Stimulated activated CD4-positive, alpha-beta T cell treated with anti-CD3 and anti-CD28 coated beads, Interleukin-1b, Interleukin-23, amount 100 ng/mL, for 4 hours (primary cell): ENCODE measurements around the gene CTSW.

Experiments
- DNase-seq, 2 donors: peaks; one replicate each; pipeline ENCODE4 v3.0.0-alpha.2; 2020; ENCODE audit warnings: low read depth in 2 of 2

CTSW gene

GRCh38 chr11:65867284-65868071, 12.2 kb upstream of the CTSW start:
- DNase-seq, result no peak

DNA sequence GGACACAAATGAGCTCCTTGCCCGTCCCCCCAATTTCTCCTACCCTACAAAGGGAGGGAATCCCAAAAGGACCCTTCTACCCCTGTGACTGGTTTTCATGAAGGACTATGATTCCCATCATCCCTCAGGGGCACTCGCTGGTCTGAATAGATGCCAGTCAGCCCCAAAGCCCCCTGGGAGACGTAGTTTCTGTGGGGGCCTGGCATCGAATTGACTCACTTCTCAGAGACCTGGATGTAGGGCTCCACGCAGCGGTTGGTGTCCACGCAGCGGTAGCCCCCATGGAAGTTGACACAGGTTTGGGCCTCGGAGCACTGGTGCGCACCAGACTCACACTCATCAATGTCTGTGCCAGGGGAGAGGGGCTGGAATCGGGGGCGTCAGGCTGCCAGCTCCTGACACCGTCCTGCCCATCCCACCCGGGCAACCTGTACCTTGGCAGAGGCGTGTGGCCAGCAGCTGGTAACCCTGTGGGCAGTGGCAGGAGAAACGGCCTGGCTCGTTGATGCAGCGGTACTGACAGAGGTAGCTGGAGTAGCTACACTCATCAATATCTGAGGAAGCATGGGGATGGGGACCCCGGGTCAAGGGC, 11.5 kb upstream of the CTSW start:
- no peak for DNase-seq

GRCh38 chr11:65868907-65869306, 10.7 kb upstream of the CTSW start:
- no peak for DNase-seq

GRCh38 chr11:65869643-65870306, 9.9 kb upstream of the CTSW start:
- no peak for DNase-seq

DNA sequence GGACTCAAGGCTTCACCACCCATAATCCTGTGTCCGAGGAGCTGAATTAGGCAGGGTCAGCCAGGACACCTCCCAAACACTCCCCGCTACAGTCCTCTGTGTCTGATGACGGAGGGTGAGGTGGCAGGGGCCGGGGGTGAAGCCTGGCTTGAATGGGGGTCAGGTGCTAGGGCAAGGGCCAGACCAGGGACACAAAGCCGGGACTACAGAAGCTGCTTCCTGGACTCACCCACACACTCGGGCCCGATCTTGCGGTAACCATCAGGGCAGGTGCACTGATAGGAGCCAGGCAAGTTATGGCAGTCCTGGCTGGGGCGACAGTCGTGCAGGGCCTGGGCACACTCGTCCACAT, 9.4 kb upstream of the CTSW start:
- no peak for DNase-seq

- no peak for DNase-seq
Measured at GRCh38 chr11:65870706-65871681, 8.6 kb upstream of the CTSW start.

DNA sequence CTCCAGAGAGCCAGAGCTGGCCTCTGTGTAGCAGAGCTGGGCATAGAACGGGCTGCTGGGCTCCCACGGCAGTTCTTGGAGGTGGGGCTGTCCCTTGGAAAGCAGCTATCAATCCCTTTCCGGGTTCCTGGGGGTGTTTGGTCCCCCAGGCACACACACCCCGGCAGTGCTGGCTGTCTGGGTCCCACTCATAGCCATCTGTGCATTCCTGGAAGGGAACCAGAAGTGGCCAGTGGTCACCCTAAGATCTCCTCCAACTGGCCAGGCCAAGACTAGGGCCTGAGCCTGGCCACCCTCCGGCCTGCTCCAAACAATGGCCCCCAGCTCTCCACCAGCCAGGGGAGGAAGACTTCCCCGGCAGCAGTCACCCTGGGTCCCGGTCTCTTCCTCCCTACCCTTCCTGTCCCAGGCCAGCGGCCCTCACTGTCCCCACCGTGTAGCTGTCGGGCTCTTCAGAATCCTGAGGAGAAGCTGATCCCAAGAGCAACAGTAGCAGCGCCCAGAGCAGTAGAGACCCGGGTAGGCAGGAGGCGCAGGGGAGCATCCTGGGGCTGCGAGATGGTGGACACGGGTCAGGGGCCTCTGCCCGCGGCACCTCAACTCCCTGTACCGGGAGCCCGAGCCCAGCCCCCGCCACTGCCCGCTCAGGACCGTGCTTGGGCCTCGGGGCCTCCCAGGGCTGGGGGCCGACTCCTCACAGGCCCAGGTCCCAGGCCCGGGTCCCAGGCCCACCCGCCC, 7.7 kb upstream of the CTSW start:
- DNase-seq, result no peak

GRCh38 chr11:65872586-65873317, 6.9 kb upstream of the CTSW start, which contains the start of gene EFEMP2:
EFEMP2 (minus strand) TSS chr11:65872800; CDS start chr11:65872354, 446 bp downstream.
- no peak for DNase-seq

GRCh38 chr11:65873318-65874156, 6.1 kb upstream of the CTSW start:
- DNase-seq, result peak; percentile 95 to 98

DNA sequence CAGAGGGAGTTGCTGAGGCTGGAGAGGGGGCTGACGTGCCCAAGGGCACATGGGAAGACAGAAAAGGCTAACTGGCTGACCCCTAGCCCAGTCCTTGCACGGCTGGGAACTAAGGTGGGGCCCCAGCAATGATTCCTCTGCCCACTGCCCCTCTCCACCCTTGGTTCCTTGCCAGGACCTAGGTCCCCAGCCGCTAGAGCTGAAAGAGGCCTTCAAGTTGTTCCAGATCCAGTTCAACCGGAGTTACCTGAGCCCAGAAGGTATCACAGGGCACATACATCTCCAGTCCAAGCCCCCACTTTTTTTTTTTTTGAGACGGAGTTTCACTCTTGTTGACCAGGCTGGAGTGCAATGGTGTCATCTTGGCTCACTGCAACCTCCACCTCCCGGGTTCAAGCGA, 390 bp downstream of the CTSW start:
- DNase-seq, result no peak

DNA sequence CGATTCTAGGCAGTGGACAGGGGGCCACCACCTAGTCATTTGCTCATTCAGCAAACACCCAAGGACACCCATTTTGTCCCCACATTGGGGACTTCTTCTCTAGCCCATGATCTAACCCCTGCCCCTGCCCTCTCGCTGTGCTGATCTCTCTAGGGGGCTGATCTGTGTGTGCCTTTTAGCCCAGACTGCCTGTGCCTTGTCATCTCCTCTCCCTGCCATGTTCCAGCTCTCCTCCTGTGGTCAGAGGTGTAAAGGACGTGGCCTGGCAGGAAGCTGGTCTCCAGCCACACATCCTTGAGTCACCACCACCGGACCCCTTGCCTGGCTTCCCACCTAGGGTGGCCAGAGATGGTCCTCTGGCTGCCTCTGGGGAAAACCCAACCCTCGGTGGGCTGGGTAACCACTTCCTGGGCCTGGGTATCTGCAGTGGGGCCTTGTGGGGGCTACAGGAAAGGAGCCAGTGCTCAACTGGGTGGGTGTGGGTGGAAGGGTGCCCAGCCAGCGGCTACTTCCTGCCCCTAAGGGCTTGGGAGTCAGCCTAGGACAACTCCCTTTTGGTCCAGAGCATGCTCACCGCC, 1.3 kb downstream of the CTSW start:
- no peak for DNase-seq

GRCh38 chr11:65882120-65883057, 2.8 kb downstream of the CTSW start:
- DNase-seq, result no peak

GRCh38 chr11:65883058-65883761, 3.6 kb downstream of the CTSW start:
- DNase-seq, result no peak

- DNase-seq, result no peak
Measured at GRCh38 chr11:65883786-65884715, 4.4 kb downstream of the CTSW start.

DNA sequence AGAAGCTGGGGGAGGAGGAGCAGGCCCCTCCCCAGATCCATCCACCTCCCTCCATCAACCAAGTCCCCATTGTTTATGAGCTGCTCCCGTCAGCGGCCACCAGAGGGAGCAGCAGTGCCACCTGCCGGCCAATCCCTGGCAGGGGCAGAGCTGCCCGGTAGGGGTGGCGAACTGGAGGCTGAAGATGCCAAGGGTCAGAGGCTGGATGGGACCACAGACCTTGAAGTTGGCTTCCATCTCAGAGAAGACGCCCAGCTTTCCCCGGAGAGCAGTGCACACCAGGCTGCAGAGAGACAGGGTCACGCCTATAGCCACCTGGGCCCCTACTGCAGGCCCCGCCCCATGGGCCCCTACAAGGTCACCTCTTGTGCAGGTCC, 5.1 kb downstream of the CTSW start:
- peak; percentile 73 to 75 for DNase-seq

GRCh38 chr11:65885231-65885630, 5.6 kb downstream of the CTSW start:
- DNase-seq, result no peak
